Measurements from ENCODE around the gene AKR1E2. TPM values are rescaled to one million over a fixed set of nuclear protein-coding genes. Genes with fewer than 3 reads are reported as not detected.

AKR1E2 gene
- 74.3 and 112 TPM in 2 replicates for total RNA-seq (2014; rRNA removed; shearing (Covaris generic); ENCODE audit: low replicate concordance)

DNA sequence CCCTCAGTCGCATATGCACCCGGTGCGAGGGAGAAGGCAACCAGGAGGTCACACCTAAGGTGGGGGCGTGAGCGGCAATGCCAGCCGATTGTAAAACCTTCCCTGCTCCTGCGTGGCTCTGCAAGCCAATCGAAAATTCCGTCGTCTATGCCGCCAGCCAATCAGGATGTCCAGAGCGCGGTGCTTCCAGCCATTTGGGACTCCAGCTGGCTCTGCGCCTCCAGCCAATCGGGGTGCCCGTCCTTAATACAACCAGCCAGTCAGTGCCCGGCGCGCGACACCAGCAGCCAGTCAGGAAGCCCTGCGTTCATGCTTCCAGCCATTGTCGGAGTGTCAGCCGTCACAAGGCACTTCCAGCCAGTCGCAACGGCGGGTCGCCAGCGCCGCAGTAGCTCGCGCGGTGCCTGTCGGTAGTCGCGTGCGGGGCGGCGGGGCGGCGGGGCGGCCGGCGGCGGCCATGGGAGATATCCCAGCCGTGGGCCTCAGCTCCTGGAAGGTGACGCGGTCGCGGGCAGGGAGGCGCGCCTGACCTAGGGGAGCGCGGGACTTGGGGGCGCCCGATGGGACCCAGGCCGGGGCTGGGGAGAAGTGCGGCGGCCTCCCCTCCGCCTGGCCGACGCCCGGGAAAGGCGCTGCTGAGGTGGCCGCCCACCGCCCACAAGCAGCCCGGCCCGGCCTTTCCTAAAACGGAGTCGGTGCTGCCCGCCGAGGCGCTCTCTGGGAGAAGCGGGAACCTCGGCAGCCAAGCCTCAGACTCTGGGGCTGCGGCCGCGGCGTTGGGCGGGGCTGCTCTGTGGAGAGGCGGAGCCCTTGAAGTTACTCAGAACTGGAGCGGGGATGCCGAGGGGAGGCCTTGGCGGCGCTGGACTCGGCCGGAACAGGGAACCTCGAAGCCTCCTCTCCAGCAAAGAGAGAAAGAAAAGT, at the start of gene AKR1E2:
AKR1E2 (plus strand) TSS at position 340 of the 924 bp plus-strand sequence; CDS start at position 458, 118 bp downstream.
- peak; percentile 98 for DNase-seq (ENCODE audit: low read depth)
- in situ Hi-C loops (cut with HindIII; ENCODE audit: low pct_unique_long_range_greater_than_20kb, low sequenced_read_pairs): loop anchor here (25.0 kb wide), 1 partner anchor 611 kb away; no protein-coding TSS in a partner anchor

DNA sequence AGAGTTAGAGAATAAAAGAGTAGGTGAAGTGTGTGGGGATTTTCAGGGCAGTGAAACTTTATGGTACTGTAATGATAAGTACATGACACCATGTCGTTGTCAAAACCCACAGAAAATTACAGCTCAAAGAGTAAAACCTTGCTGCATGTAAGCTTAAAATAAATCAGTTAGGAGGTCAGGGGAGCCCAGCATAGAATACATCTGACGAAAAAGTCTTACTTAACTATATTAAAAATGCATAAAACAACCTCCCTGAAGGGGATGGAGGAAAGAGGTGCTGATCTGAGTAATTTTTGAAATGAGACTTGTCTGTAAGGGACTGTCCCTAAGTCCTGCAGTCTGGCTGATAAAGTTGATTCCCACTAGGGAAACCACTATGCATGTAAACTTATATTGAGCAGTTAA, 49.8 kb upstream of the AKR1E2 start:
- DNase-seq (ENCODE audit: low read depth): no peak
- in situ Hi-C loops (cut with HindIII; ENCODE audit: low pct_unique_long_range_greater_than_20kb, low sequenced_read_pairs): no loop called here

DNA sequence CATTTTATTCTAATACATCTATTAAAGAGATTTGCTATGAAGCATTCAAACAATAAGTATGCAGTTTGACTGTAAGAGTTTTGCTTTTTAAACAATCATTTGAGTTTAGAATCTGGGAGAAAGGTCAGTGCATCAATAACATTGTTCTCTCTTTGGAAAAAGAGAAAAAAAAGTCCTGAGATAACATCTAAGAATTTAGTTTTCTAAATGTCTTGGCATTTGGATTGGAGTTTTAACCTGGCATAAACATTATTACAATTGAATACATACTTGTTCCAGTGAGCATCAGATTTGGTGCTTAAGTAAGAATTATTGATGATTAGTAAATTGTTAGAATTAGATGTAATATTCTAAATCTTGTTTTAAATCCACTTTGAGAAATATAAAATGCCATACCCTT, 47.2 kb upstream of the AKR1E2 start:
- no peak for DNase-seq (ENCODE audit: low read depth)
- in situ Hi-C loops (cut with HindIII; ENCODE audit: low pct_unique_long_range_greater_than_20kb, low sequenced_read_pairs): no loop called here

GRCh38 chr10:4780091-4780490, 45.9 kb upstream of the AKR1E2 start:
- in situ Hi-C loops (cut with HindIII; ENCODE audit: low pct_unique_long_range_greater_than_20kb, low sequenced_read_pairs): no loop called here
- no peak for DNase-seq (ENCODE audit: low read depth)

DNA sequence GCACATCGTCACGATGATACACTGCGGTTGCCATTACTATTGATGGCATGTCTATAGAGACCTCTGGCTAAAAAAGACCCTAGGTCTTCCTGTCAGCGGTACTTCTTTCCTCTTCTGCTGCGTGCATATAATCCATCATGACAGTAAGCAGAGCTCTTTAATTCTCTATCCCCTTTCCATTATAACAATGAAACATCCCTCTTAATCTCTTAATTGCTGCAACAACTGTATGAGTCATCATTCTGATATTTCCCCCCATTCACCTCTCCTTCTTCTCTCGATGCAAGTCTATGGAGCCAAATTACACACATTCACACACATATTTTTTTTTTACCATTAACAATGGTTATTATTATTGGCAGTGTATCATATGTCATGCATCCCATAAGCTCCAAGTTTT, 45.2 kb upstream of the AKR1E2 start:
- peak; percentile 33 for DNase-seq (ENCODE audit: low read depth)
- in situ Hi-C loops (cut with HindIII; ENCODE audit: low pct_unique_long_range_greater_than_20kb, low sequenced_read_pairs): no loop called here

GRCh38 chr10:4781955-4782354, 44.1 kb upstream of the AKR1E2 start:
- in situ Hi-C loops (cut with HindIII; ENCODE audit: low pct_unique_long_range_greater_than_20kb, low sequenced_read_pairs): no loop called here
- peak; percentile 86 for DNase-seq (ENCODE audit: low read depth)

- in situ Hi-C loops (cut with HindIII; ENCODE audit: low pct_unique_long_range_greater_than_20kb, low sequenced_read_pairs): no loop called here
- DNase-seq (ENCODE audit: low read depth): no peak
These were observed 41.2 kb upstream of the AKR1E2 start for GRCh38 chr10:4784667-4785333.

GRCh38 chr10:4786043-4786839, 39.8 kb upstream of the AKR1E2 start:
- in situ Hi-C loops (cut with HindIII; ENCODE audit: low pct_unique_long_range_greater_than_20kb, low sequenced_read_pairs): no loop called here
- no peak for DNase-seq (ENCODE audit: low read depth)

- in situ Hi-C loops (cut with HindIII; ENCODE audit: low pct_unique_long_range_greater_than_20kb, low sequenced_read_pairs): no loop called here
- no peak for DNase-seq (ENCODE audit: low read depth)
These were observed 36.0 kb upstream of the AKR1E2 start for GRCh38 chr10:4790045-4790444.

- no peak for DNase-seq (ENCODE audit: low read depth)
- in situ Hi-C loops (cut with HindIII; ENCODE audit: low pct_unique_long_range_greater_than_20kb, low sequenced_read_pairs): no loop called here
These were observed 35.1 kb upstream of the AKR1E2 start for GRCh38 chr10:4790922-4791321.

- no peak for DNase-seq (ENCODE audit: low read depth)
- in situ Hi-C loops (cut with HindIII; ENCODE audit: low pct_unique_long_range_greater_than_20kb, low sequenced_read_pairs): no loop called here
These were observed 33.6 kb upstream of the AKR1E2 start for GRCh38 chr10:4792381-4792780.

DNA sequence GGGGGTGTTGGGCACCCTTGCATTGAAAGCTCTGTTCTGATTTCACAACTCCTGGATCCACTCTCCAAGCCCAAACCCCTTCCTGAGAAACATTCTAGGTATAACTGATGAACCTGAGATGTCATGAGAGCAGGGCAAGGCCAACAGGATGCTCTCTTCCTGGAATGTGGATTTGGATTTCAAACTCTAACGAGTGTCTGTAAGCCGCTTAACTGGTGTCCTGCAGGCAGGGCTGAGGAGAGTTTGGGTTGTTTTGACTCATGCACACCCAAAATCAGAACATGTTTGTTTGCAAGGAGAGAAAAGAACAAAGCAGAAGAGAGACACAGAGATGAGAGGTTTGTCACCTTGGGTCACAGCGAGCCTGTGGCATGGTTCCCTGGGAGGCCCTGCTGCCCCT, 24.6 kb upstream of the AKR1E2 start:
- no peak for DNase-seq (ENCODE audit: low read depth)
- in situ Hi-C loops (cut with HindIII; ENCODE audit: low pct_unique_long_range_greater_than_20kb, low sequenced_read_pairs): no loop called here

GRCh38 chr10:4802711-4803487, 23.1 kb upstream of the AKR1E2 start:
- DNase-seq (ENCODE audit: low read depth): no peak
- in situ Hi-C loops (cut with HindIII; ENCODE audit: low pct_unique_long_range_greater_than_20kb, low sequenced_read_pairs): no loop called here

DNA sequence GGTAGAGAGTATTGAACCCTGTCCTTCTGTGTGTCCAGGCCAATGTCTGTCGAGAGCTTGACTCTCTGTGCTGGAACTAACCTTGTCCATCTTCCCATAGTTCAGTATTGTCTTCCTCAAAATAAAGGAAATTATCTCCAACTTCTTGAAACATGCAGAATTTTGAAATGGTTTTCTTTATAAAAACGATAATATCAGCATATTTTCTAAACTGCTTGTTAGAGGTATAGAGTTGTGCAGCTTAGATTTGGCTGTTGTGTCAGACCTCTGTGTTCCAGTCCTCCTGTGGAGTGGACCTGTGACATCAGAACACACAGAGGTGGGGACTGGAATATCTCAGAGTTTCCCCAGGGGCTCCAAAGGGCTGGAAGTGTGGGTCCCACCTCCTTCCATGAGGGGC, 22.2 kb upstream of the AKR1E2 start:
- no peak for DNase-seq (ENCODE audit: low read depth)
- in situ Hi-C loops (cut with HindIII; ENCODE audit: low pct_unique_long_range_greater_than_20kb, low sequenced_read_pairs): no loop called here

DNA sequence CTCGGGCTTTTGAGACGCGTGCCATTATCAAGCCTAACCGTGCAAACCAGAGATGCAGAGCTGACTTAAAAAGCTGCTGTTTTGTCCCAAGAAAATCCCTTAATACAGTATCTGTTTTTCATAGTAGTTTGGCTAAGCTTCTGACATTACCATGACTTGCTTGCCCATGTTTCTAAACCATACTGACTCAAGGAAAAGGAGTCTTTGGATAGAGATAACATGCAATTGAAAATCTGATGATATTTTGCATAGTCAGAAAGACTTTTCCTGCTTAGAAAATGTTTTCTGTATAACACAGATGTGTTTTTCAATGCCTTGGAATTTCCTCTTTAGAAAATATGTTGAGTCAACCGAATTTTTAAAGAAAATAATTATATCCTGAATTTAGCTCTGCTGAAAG, 21.5 kb upstream of the AKR1E2 start:
- DNase-seq (ENCODE audit: low read depth): no peak
- in situ Hi-C loops (cut with HindIII; ENCODE audit: low pct_unique_long_range_greater_than_20kb, low sequenced_read_pairs): no loop called here

- in situ Hi-C loops (cut with HindIII; ENCODE audit: low pct_unique_long_range_greater_than_20kb, low sequenced_read_pairs): no loop called here
- no peak for DNase-seq (ENCODE audit: low read depth)
These were observed 19.5 kb upstream of the AKR1E2 start for GRCh38 chr10:4806534-4806933.

DNA sequence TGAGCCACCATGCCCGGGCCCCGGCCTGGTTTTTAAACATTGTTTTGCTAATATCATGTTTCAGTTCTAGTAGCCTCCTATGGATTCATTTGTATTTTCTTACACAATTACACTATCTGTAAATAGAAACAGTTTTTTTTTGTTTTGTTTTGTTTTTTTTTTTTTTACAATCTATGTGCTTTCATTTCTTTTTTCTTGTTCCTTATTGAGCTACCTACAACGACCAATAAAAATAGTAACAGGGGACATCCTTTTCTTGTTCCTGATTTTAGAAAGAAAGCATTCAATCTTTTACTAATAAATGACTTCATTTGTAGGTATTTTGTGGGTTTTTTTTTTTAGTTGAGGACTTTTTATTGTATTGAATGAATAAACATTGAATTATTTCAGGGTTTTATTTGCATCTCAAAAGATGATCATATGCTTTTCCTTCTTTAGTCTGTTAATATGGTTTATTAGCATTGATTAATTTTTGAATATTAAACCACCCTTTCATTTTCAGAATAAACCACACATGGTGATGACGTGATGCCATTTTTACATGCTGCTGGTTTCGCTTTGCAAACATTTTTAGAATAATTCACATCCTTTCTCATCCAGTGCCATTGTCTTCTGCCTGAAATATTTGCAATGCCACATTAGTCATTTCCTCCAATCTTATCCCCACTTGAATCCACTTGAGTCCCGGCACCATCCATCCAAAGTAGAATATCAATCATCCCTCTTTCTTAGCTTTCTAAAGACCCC, 18.1 kb upstream of the AKR1E2 start:
- in situ Hi-C loops (cut with HindIII; ENCODE audit: low pct_unique_long_range_greater_than_20kb, low sequenced_read_pairs): no loop called here
- DNase-seq (ENCODE audit: low read depth): peak; percentile 42
